GM18870 (cell line): ENCODE data around the gene CTDSPL.

Experiments
- ATAC-seq: cut with Tn5 transposase; IDR thresholded peaks from one replicate; pipeline ENCODE4 v1.9.1; 2021; ENCODE audit warnings: moderate library complexity; ENCODE audit not compliant: unreplicated experiment

Gene CTDSPL

DNA sequence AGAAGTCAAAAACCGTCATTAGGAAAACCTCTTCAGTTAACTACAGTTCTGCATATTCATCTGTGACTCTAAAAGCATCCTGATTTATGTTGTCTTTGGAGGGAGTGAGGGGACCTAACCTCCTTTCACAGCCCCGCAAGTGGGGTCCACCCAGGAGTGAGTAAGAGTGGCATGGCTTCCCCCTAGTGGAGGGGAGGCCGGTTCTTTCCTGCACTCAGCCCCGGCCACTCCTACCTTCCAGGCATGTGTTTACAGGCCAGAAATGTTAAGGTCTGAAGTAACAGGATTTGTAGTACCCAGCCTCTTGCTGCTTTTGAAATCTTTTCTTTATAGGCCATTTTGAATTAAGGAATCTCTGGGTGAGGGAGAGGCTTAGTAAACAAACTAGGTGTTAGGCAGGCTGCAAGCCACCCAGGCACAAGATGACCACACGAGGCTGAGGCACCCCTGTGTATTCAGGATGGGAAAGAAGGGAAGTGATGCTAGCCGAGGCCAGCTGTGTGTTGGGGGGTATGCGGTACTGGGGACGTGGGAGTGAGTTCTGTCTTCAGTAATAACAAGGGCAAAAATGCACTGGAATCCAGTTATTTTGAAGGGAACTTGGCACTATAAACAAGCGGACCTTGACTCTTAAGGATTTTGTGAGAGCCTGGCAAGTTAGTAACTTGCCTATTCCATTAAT is 50.5 kb downstream of the CTDSPL start:
- ATAC-seq: no peak

DNA sequence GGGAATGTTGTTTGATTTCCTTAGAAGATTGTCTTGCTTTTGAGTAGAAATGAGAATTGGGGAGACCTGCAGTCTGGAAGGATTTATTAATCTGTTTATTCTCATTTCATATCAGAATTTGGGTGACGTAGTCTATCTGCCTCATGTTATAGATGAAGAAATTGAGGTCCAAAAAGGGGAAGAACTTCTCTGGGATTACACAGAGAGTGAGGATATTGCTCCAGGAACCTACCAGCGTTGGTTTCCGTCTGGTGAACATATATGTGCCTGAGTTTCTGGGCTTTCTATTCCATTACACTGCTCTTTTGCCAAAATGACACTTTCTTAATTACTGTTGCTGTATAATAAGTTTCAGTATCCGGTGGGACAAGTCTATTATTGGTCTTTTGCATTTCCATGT is 51.8 kb downstream of the CTDSPL start:
- no peak for ATAC-seq

DNA sequence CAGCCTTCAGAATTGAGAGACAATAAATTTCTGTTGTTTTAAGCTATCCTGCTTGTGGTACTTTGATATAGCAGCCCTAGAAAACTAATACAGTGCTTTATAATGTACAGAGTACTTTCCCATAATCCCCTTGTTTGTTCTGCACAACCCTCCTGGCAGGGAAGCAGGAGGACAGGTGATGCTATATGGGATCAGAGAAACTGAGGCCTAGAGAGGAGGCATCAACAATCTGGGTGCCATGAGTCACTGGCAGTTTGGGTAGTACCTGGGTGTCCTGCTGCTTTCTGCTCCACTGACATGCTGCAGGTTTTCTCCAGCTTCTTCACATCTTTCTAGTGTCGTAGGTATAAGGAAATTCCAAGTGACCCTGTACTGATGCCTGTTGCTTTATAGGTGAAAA is 55.0 kb downstream of the CTDSPL start:
- ATAC-seq: no peak

DNA sequence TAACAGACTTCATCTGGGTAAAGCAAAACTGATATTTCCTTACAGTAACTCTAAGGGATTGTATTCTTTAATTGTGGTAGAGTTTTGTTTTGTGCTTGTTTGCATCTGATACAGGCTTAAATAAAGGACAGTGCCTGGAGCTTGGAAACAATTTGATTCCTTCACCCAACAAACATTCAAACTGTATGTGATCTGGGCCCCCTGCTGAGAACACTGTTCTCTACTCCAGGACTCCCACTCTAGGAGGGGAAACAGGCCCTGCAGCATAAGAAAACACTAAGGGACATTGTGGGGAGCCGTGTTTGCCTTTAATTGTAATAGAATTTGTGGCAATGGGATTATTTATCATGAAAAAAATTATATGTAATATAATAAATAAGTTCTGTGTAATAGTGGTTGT is 56.9 kb downstream of the CTDSPL start:
- ATAC-seq: no peak

DNA sequence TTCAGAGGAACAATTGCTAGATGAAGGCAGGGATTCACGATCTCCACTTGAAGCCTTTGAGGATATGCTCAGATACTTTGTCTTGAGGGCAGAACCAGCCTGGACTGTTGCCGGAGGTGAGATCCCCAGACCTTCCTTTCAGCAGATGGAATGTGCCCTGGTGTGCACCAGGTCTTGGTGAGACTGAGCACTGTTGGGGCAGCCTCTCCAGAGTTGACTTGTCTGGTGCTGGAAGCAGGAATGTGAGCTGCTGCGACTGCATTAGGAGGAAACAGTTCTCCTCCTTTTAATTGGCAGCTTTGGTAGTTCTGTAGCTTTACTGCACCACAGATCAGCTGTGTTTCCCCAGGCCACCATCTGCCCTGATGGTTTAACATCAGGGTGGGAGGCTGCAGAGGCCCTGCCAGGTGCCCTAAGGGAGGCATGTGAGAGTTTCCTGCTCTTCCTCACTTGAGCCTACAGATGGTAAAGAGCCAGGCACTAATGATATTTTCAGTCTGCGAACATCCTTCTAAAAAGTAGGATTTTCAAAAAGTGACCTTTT is 58.5 kb downstream of the CTDSPL start:
- no peak for ATAC-seq

DNA sequence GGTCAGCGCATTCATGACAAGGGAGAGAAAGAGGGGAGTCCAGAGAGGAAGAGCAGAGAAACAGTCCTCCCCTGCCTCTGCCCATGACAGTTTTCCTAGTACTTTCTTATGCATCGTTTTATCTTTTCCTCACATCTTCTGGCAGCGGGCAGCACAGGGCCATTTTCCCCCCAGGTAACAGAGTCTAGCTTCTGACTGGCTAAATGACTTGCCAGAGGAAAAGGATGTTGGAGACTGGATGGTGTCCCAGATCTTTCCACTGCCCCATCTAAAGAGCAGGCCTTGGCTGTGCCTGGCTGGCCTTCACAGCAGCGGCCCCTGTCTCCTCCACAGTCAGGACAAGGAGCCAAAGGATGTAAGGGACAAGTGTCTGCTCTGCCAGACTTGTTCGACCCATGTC is 59.3 kb downstream of the CTDSPL start:
- no peak for ATAC-seq

DNA sequence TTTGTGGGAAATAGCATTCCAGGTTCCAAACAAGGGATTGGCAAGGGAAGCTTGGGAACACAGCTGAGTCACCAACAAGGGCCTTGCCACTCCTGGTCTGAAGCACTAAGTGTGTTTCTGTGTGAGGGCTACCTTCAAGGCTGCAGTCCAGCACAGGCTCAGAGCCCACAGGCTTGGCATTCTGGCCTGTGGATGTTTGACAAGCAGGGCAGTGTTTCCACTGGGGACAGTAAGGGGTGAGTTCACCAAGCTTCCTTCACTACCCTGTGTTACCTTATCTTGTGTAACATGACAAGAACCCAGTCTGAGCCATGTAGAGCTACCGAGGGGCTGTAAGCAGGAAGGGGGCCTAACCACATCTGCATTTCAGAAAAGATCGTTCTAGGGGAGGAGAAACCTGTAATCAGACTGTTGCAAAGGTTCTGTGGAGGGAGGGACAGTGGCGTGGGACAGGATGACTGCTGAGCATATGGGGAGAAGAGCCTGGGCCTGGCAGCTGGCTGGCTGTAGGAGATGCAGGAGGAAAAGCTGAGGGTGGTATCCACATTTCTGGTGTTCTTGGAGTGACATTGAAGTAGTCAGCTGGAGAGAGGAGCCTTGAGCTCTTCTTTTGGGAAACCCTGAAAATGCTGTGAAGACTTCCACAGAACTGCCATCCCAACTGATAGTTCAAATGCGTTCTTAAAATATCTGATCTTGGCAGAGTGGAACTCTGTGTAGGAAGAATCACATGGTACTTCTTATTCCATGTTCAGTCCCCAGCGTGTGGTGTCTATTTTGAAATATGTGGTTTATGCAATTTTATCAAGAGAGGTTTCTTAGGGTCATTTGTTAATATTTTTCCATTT is 61.3 kb downstream of the CTDSPL start:
- ATAC-seq: no peak

DNA sequence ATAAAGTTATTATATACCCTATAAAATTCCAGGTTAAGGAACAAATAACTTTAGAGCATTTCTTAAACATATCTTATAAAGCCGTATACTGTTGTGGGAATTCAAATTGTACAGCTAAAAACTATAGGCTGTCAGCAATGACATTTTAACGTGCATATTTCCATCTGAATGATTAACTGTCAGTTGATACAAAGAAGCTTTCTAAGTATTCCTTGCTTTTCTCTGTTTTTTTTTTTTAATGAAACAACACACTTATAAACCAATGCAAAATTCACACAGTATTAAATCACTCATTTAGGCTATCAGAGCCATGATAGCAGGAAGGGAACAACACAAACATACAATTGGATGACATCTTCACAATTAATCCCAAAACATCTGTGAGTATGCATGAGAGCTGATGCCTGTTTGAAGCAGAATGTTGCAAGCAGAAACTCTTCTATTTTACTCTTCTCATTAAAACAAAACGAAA is 61.9 kb downstream of the CTDSPL start:
- no peak for ATAC-seq

DNA sequence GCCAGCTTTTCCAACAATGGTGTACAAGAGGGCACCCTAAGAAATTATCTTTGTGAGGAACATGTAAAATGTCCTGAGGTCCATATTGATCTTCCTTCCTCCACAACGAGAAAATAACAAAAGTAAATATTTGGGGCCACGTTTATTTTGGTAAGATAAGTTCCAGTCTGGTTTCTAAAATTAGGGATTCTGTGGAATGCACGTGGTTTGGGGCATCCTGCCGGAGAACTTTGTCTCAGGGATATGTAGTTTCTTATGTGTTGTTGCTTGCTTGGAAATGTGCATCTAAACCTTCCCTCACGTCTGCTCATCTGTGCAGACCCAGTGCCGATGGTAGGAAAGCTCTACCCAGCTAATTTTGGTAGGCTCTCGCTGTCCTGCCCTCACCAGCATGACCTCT is 62.8 kb downstream of the CTDSPL start:
- ATAC-seq: no peak

DNA sequence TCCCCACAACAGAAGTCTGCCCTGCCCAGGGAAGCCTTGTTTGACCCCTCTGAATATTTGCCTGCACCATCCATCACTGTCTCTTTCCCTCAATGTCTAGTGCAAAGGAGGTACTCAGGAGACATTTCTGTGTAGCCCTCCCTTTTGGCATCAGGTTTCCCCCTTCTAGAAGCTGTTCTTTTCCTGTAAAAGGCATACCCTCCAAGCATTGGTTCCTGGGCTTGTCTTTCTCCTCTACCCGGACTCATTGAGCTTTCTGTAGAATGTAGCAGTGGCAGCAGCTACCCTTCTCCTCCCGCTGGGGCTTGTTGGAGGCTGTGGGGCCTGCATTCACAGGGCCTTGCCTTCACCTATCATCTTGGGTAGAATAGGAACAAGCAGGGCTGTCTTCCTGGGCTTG is 63.5 kb downstream of the CTDSPL start:
- ATAC-seq: no peak

DNA sequence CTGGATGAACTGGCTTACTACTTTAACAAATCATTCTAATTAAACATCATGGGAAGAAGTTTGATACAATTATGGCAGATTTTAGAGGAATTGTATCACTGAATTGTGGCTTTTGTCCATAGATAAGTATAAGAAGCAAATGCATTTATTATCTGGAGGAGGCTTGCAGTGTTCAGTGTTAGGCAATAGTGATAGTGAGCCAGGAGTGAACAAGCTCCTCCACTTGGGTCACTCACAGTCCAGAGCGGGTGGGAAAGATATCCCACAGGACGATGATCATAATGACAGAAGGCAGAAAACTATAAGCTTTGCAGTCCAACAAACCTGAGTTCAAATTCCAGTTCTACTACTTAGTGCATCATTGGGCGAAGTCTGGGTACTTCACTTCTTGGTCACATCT is 64.9 kb downstream of the CTDSPL start:
- ATAC-seq: no peak

DNA sequence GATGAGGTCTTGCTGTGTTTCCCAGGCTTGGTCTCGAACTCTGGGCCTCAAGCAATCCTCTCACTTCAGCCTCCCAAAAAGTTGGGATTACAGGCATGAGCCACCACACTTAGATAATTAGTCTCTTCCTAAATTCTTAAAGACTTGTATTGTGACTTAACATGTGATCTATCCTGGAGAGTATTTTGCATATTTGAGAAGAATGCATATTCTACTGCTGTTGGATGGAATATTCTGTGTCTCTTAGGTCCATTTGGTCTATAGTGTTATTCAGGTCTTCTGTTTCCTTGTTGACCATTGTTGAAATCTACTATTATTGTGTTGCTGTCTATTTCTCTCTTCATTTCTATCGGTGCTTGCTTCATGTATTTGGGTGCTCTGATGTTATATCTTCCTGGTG is 68.8 kb downstream of the CTDSPL start:
- ATAC-seq: no peak

DNA sequence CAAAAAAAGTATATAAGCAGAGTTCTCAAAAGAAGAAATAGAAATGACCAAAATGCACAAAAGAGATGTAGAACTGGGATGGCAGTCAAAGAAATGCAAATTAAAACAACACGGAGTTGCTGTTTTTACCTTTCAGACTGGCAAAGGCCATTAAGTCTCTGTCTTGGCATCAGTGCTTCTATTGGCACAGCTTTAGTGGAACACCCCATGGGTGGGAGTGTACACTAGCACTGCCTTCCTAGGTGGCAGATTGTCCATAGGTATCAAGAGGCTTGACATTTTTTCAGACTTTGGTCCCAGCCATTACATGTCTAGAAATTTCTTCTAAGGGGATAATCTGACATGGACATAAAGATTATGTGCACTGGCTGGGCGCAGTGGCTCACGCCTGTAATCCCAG is 70.8 kb downstream of the CTDSPL start:
- no peak for ATAC-seq

DNA sequence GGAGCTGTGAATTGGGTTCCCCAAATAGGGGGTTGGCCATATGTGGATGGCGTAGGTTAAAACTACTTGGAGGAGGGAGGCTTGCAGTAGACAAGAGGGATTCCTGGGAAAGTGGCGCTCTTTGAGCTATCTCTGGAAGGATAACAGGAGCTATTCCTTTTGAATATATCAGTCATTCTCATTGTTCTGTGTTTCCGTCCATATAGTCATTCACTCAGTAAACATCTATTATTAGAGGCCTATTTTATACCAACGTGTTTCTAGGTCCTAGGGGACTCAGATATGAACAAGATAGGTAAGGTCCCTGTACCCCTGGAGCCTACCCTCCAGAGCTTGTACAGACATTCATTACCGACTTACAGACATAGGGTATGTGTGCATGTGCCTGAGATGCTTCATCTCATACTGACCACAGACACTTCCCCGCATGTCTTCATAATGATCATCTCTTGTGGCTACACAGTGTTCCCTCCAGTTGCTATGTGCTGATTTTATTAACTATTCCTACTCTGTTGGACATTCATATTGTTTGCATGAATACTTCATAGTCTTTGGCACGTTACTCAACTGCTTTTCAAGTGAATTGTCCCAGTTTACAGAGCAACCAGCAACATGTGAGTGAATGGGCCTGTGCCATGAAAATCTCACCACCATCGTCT is 73.1 kb downstream of the CTDSPL start:
- ATAC-seq: no peak

DNA sequence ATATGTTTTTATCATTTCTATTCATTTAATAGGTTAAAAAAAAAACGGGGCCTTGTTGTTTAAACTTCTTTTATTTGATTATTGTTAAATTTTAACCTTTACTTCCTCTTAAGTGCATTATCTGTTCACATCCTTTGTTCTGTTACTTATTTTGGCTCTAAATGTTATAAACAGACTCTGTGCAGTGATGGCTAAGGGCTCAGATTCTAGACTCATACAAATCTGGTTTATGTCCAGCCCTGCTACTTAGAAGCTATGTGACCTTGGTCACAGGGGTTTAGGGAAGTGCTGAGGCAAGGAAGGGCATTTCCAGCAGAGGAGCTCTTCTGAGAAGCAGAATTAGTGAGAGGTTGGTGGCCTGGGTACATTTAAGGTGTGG is 73.6 kb downstream of the CTDSPL start:
- no peak for ATAC-seq

DNA sequence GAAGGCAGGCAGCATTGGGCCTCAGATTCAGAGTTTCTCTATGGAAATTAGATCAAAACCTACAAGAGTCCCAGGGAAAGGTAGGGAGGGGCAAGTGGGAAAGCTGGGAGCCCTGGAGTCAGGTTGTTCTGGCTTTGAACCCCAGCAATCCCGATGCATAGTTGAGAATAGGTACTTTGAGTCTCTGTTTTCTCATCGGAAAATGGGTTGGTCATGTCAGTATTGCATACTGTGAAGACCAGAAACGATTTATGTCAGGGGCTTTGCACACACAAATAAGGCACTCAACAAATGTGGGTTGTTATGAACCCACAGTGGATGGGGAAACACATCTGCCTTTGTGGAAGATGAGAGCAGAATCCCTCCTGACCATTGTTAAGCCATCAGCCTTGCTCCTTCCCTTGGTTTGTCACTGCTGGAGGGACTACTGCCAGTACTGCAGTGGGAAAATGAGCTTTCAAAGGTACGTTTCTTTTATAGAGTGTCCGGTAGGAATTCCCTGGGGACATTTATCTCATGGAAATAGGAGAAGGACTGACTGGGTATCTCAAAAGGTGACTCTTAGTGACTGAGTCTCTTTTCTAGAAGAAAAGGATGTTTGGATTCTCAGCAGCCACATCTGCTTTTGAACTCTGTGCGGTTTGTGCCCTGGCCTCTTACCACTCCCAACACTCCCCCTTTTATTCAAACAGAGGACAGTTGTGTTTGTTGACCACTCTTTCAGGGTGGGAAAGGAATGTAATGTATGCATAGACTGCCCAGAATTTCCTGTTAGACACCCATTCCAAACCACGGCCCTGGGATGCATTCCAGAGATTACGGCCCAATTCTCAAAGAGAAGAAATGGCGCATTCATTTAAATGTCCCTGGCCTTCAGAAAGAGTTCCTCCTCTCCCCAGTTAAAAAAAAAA is 74.3 kb downstream of the CTDSPL start:
- no peak for ATAC-seq

DNA sequence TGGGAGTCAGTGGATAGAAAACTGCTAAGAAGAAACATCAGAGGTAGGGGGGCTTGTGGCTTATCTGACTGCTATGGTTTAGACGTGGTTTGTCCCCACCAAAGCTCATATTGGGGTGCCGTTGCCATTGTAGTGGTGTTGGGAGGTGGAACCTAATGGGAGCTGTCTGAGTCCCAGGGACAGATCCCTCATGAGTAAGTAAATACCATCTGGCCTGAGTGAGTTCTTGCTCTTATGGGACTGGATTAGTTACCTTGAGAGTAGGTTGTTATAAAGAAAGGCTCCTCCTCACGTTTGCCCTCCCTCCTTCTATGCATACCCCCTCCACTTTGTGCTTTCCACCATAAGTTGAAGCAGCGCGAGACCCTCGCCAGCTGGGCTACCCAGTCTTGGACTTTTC is 75.5 kb downstream of the CTDSPL start:
- ATAC-seq: no peak

DNA sequence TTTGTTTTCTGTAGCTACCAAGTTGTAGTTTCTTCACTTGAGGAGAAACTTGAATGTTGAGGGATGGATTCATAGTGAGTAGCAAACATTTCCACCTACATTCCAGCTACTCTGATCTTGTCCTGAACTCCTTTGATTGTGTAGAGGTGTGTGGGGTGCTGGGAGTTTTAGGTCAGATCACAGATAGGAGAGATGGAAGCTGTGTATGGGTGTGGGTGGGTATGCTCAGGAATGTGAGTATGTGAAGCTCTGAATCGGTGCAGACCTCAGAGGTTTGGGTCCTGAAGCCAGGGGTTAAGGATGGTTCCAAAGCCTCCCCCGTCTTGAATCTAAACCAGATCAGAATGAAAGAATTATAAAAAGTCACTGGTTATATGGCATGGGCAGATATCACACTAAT is 76.3 kb downstream of the CTDSPL start:
- no peak for ATAC-seq

DNA sequence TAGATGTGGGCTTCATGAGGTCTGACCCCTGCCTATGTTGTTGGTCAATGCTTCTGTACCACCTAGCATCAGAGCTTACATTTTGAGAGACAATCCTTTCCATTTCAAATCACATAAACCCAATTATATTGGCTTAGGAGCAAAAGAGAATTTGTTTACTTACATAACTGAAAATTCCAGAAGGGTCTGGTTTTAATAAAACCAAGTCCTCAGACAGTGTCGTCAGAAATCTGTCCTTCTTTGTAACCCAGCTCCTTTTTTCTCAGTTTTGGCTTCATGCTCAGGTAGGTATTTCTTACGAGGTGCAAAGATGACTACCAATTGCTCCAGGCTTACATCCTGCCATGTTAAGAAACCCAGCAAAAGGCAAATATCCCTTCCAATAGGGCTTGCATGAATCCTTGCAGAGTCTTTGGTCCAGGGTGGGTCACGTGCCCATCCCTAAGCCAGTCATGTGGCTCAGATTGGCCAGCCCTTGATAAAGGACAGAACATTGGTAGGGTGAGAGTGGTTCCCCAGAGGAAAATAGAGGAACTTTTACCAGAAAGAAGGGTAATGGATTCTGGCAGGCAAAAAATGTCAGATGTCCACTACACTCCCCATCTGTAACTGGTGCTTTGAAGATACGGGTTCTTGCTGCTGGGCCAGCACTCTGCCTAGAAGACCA is 78.7 kb downstream of the CTDSPL start:
- ATAC-seq: no peak
